IMR-90 (cell line): ENCODE measurements around the gene SIRPG. TPM values are rescaled to one million over a fixed set of nuclear protein-coding genes. Genes with fewer than 3 reads are reported as not detected.

Experiments used
- ATAC-seq: fragments of 200-7000 bp; cut with Tn5 transposase; 2 replicates; pipeline ENCODE4 v1.9.1; 2020; ENCODE audit warnings: low read depth, mild to moderate bottlenecking, moderate library complexity
- BruUV-seq: library from RNA; stranded (reverse); fragments of 400-500 nt; replicated peaks from 2 replicates; lab custom pipeline; 2021; lab: Mats Ljungman, UMichigan
- CTCF ChIA-PET: fragments of 300-600 bp; formaldehyde crosslinking; extraction: SDS; loops from one replicate; lab custom pipeline; 2021; ENCODE audit warnings: antibody characterized with exemption; lab: Yijun Ruan, JAX
- POLR2A ChIA-PET: fragments of 300-600 bp; sonication (Branson Sonifier 250); formaldehyde crosslinking; loops from one replicate; lab custom pipeline; 2022; ENCODE audit warnings: antibody characterized with exemption; ENCODE audit not compliant: unreplicated experiment; lab: Charles Lee
- DNase-seq: peaks from one replicate; pipeline ENCODE4 v3.0.0; 2013
- H2AFZ ChIP-seq: replicated peaks from 2 replicates; pipeline ENCODE3; 2013; ENCODE audit warnings: low read length, mild to moderate bottlenecking; ENCODE audit not compliant: poor library complexity
- H2AK5ac ChIP-seq: 2 replicates; pipeline ENCODE4 v1.6.1; 2013; ENCODE audit warnings: low read depth, low read length, inconsistent platforms
- H2AK9ac ChIP-seq: replicated peaks from 2 replicates; pipeline ENCODE3; 2013; ENCODE audit warnings: mild to moderate bottlenecking, low read depth, low read length, moderate library complexity; ENCODE audit not compliant: poor library complexity
- H2BK120ac ChIP-seq: 2 replicates; pipeline ENCODE4 v1.6.1; 2013; ENCODE audit warnings: low read depth, low read length, inconsistent platforms
- H2BK15ac ChIP-seq: 3 replicates; pipeline ENCODE4 v1.6.1; 2013; ENCODE audit warnings: low read depth, low read length, inconsistent platforms
- H2BK20ac ChIP-seq: 2 replicates; pipeline ENCODE4 v1.6.1; 2013; ENCODE audit warnings: low read depth, mild to moderate bottlenecking, inconsistent platforms, low read length, moderate library complexity
- H2BK5ac ChIP-seq: 2 replicates; pipeline ENCODE4 v1.6.1; 2013; ENCODE audit warnings: mild to moderate bottlenecking, low read depth, low read length, inconsistent platforms; ENCODE audit not compliant: poor library complexity, severe bottlenecking
- H3K14ac ChIP-seq: replicated peaks from 2 replicates; pipeline ENCODE4 v1.6.1; 2013; ENCODE audit warnings: low read depth, low read length, inconsistent platforms
- H3K18ac ChIP-seq: 2 replicates; pipeline ENCODE4 v1.6.1; 2013; ENCODE audit warnings: low read depth, low read length, control low read depth
- H3K23ac ChIP-seq: 2 replicates; pipeline ENCODE4 v1.6.1; 2013; ENCODE audit warnings: low read depth, low read length, inconsistent platforms
- H3K27ac ChIP-seq: 2 replicates; pipeline ENCODE4 v1.5.1; 2013; ENCODE audit warnings: mild to moderate bottlenecking, control low read depth, low read length; ENCODE audit not compliant: insufficient read depth
- H3K27me3 ChIP-seq: 2 replicates; pipeline ENCODE4 v1.6.1; 2013; ENCODE audit warnings: low read length; ENCODE audit not compliant: control insufficient read depth, insufficient read depth
- H3K36me3 ChIP-seq: 2 replicates; pipeline ENCODE4 v1.6.1; 2013; ENCODE audit warnings: low read length, mixed read lengths; ENCODE audit not compliant: control insufficient read depth, insufficient read depth
- H3K4ac ChIP-seq: 2 replicates; pipeline ENCODE4 v1.6.1; 2013; ENCODE audit warnings: low read depth, low read length, inconsistent platforms
- H3K4me1 ChIP-seq: 2 replicates; pipeline ENCODE4 v1.6.1; 2013; ENCODE audit warnings: low read length, mixed read lengths; ENCODE audit not compliant: control insufficient read depth, insufficient read depth
- H3K4me2 ChIP-seq: 2 replicates; pipeline ENCODE4 v1.6.1; 2013; ENCODE audit warnings: low read depth, mild to moderate bottlenecking, control low read depth, low read length, moderate library complexity
- H3K4me3 ChIP-seq: 2 replicates; pipeline ENCODE4 v1.5.1; 2013; ENCODE audit warnings: low read depth, mild to moderate bottlenecking, control low read depth, low read length, moderate library complexity; ENCODE audit not compliant: insufficient read depth
- H3K56ac ChIP-seq: 2 replicates; pipeline ENCODE4 v1.6.1; 2013; ENCODE audit warnings: low read length, inconsistent platforms; ENCODE audit not compliant: insufficient read depth; ENCODE audit errors: extremely low read depth
- H3K79me1 ChIP-seq, 2 experiments: 2 replicates each; pipeline ENCODE4 v1.6.1; 2013; ENCODE audit warnings: low read length in 2 of 2, inconsistent platforms in 1 of 2, low read depth in 1 of 2
- H3K9ac ChIP-seq: 2 replicates; pipeline ENCODE4 v1.6.1; 2013; ENCODE audit warnings: low read depth, low read length, control low read depth
- H3K9me1 ChIP-seq: 2 replicates; pipeline ENCODE4 v1.6.1; 2013; ENCODE audit warnings: low read length, inconsistent platforms; ENCODE audit not compliant: insufficient read depth
- H3K9me3 ChIP-seq: 2 replicates; pipeline ENCODE4 v1.6.1; 2013; ENCODE audit warnings: low read length; ENCODE audit not compliant: control insufficient read depth, insufficient read depth
- H4K20me1 ChIP-seq: 2 replicates; pipeline ENCODE4 v1.6.1; 2013; ENCODE audit warnings: low read length, inconsistent platforms; ENCODE audit not compliant: insufficient read depth
- H4K5ac ChIP-seq: 2 replicates; pipeline ENCODE4 v1.6.1; 2013; ENCODE audit warnings: mild to moderate bottlenecking, low read depth, low read length, control low read depth
- H4K8ac ChIP-seq, 2 experiments: 2 replicates each; pipeline ENCODE4 v1.6.1; 2013; ENCODE audit warnings: low read depth in 2 of 2, low read length in 2 of 2, control low read depth in 1 of 2, inconsistent platforms in 1 of 2
- H4K91ac ChIP-seq: 2 replicates; pipeline ENCODE4 v1.6.1; 2013; ENCODE audit warnings: low read depth, low read length, inconsistent platforms; ENCODE audit not compliant: insufficient read depth
- BHLHE40 ChIP-seq: fragments of 150-350 bp; IDR thresholded peaks from 2 replicates; pipeline ENCODE4 v1.6.1; 2016; ENCODE audit warnings: mild to moderate bottlenecking, low read depth, low read length
- CEBPB ChIP-seq: IDR thresholded peaks from 2 replicates; pipeline ENCODE4 v1.6.1; 2012; ENCODE audit warnings: low read depth, low read length, improper control_type of control experiment
- CHD1 ChIP-seq: IDR thresholded peaks from 2 replicates; pipeline ENCODE4 v1.6.1; 2012; ENCODE audit warnings: low read depth, low read length, improper control_type of control experiment
- FOS ChIP-seq: fragments of 150-350 bp; IDR thresholded peaks from 2 replicates; pipeline ENCODE4 v1.6.1; 2016; ENCODE audit warnings: low read depth, low read length
- MAFK ChIP-seq: IDR thresholded peaks from 2 replicates; pipeline ENCODE4 v1.6.1; 2012; ENCODE audit warnings: low read depth, low read length, improper control_type of control experiment
- MAZ ChIP-seq: IDR thresholded peaks from 2 replicates; pipeline ENCODE4 v1.6.1; 2012; ENCODE audit warnings: low read depth, mild to moderate bottlenecking, low read length, improper control_type of control experiment, moderate library complexity, borderline replicate concordance
- MXI1 ChIP-seq: IDR thresholded peaks from 2 replicates; pipeline ENCODE4 v1.6.1; 2012; ENCODE audit warnings: low read depth, mild to moderate bottlenecking, low read length, moderate library complexity, borderline replicate concordance
- NFE2L2 ChIP-seq: fragments of 150-350 bp; IDR thresholded peaks from 2 replicates; pipeline ENCODE4 v1.6.1; 2016; ENCODE audit warnings: low read depth, mild to moderate bottlenecking, low read length
- POLR2A ChIP-seq: IDR thresholded peaks from 2 replicates; pipeline ENCODE4 v1.6.1; 2012; ENCODE audit warnings: mild to moderate bottlenecking, low read depth, low read length
- RAD21 ChIP-seq: IDR thresholded peaks from 2 replicates; pipeline ENCODE4 v1.6.1; 2012; ENCODE audit warnings: low read length, improper control_type of control experiment
- RCOR1 ChIP-seq: IDR thresholded peaks from 2 replicates; pipeline ENCODE4 v1.6.1; 2012; ENCODE audit warnings: mild to moderate bottlenecking, low read length, improper control_type of control experiment; ENCODE audit not compliant: insufficient replicate concordance
- RFX5 ChIP-seq: IDR thresholded peaks from 2 replicates; pipeline ENCODE4 v1.8.0; 2012; ENCODE audit warnings: low read depth, mild to moderate bottlenecking, low read length, moderate library complexity
- SMC3 ChIP-seq: fragments of 150-350 bp; IDR thresholded peaks from 2 replicates; pipeline ENCODE4 v1.6.1; 2016; ENCODE audit warnings: low read depth, mild to moderate bottlenecking, antibody characterized with exemption, low read length, moderate library complexity
- WGBS, 2 experiments: methylation state at CpG; one replicate each; pipeline versions ENCODE4 v1.1.5 to v1.1.7; 2013; ENCODE audit warnings: missing lambda C conversion rate in 2 of 2; ENCODE audit not compliant: insufficient read length in 1 of 2; ENCODE audit errors: extremely low coverage in 2 of 2; 5-methylcytosine and 5-hydroxymethylcytosine counted together
- dilution Hi-C: fragments of 300-500 bp; cut with HindIII; formaldehyde crosslinking; loops from one replicate; pipeline ENCODE4 v1.14.3; 2018; ENCODE audit warnings: low sequenced_read_pairs; ENCODE audit not compliant: unreplicated experiment
- in situ Hi-C: fragments of 300-500 bp; cut with MboI; formaldehyde crosslinking; loops from 3 replicates; pipeline ENCODE4 v1.14.3; 2019; ENCODE audit warnings: low sequenced_read_pairs, inconsistent platforms, mixed read lengths
- intact Hi-C: fragments of 100-400 bp; cut with micrococcal nuclease; formaldehyde crosslinking; loops from 2 replicates; pipeline ENCODE4 v1.10.0; 2022
- polyA plus RNA-seq, 3 experiments: library from polyadenylated mRNA; depleted of rRNA; stranded (reverse); fragments of >200 nt; gene quantifications; 2 replicates each; pipeline ENCODE4 v1.2.3, GENCODE V29; 2012; ENCODE audit warnings: low replicate concordance in 1 of 3
- total RNA-seq: library from RNA; depleted of rRNA; stranded (reverse); fragments of >200 nt; gene quantifications from 2 replicates; pipeline ENCODE4 v1.2.3, GENCODE V29; 2012
- TF ChIP-seq, protein P1 (sequence below): fragments of 150-350 bp; IDR thresholded peaks from 2 replicates; pipeline ENCODE4 v1.6.1; 2017; ENCODE audit warnings: mild to moderate bottlenecking, antibody characterized with exemption, low read length, low read depth
- TF ChIP-seq, protein P2 (sequence below): conservative IDR thresholded peaks from 2 replicates; pipeline ENCODE4 v1.5.1; 2012; ENCODE audit warnings: mild to moderate bottlenecking, low read depth, low read length, improper control_type of control experiment
- TF ChIP-seq, protein P3 (sequence below): fragments of 150-350 bp; IDR thresholded peaks from 2 replicates; pipeline ENCODE4 v1.6.1; 2016; ENCODE audit warnings: low read depth, mild to moderate bottlenecking, low read length, moderate library complexity, borderline replicate concordance

SIRPG gene
- total and polyA plus RNA-seq, 2 of the 4 experiments (the other 2 are of a cell fraction) = not detected

DNA sequence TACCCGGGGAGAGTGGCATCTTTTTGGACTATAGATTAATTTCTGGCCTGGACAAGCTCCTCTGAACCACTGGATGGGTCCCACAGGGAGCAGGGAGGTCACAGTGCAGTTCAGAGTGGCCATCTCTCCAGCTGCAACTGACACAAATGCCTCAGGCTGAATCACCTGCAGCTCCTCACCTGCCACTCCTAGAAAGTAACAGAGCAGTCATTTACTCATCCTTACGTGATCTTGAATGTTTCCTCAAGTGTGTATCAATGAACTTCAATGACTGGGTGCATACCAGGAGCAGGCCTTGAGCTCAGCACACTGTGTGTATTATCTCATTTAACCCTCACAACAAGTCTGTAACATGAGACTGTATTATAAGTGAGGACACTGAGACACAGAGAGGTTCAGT lies 40.0 kb upstream of the SIRPG start:
- no peaks in the 10 kb centered on the region for H3K36me3 ChIP-seq
- ChIA-PET CTCF (no interaction called here), POLR2A (no interaction called here)
- intact Hi-C loops (no loop called here), dilution Hi-C loops (no loop called here), in situ Hi-C loops (no loop called here)
- no peaks in the 10 kb centered on the region for H3K4me1 ChIP-seq
- no peak overlapping the region for H3K27ac ChIP-seq
- no peak overlapping the region for H3K18ac ChIP-seq
- H3K4me3 ChIP-seq = no peak overlapping the region
- H2BK5ac ChIP-seq = no peak overlapping the region
- H4K5ac ChIP-seq = no peak overlapping the region
- no peak overlapping the region for H4K8ac ChIP-seq
- no peaks in the 10 kb centered on the region for H4K20me1 ChIP-seq
- no peaks in the 10 kb centered on the region for H3K9me3 ChIP-seq
- H2BK120ac ChIP-seq = no peak overlapping the region
- no peak overlapping the region for H3K14ac ChIP-seq
- no peak overlapping the region for H2BK15ac ChIP-seq
- H3K9me1 ChIP-seq = no peaks in the 10 kb centered on the region
- H2AFZ ChIP-seq = no peak overlapping the region
- TF ChIP-seq FOS = no peak
- no peak for TF ChIP-seq BHLHE40
- TF ChIP-seq CHD1 = no peak
- TF ChIP-seq MAZ = no peak
- no peak for TF ChIP-seq MXI1
- TF ChIP-seq RCOR1 = no peak
- TF ChIP-seq, protein P1, sequence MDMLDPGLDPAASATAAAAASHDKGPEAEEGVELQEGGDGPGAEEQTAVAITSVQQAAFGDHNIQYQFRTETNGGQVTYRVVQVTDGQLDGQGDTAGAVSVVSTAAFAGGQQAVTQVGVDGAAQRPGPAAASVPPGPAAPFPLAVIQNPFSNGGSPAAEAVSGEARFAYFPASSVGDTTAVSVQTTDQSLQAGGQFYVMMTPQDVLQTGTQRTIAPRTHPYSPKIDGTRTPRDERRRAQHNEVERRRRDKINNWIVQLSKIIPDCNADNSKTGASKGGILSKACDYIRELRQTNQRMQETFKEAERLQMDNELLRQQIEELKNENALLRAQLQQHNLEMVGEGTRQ = no peak
- no peak for TF ChIP-seq POLR2A
- TF ChIP-seq, protein P2, sequence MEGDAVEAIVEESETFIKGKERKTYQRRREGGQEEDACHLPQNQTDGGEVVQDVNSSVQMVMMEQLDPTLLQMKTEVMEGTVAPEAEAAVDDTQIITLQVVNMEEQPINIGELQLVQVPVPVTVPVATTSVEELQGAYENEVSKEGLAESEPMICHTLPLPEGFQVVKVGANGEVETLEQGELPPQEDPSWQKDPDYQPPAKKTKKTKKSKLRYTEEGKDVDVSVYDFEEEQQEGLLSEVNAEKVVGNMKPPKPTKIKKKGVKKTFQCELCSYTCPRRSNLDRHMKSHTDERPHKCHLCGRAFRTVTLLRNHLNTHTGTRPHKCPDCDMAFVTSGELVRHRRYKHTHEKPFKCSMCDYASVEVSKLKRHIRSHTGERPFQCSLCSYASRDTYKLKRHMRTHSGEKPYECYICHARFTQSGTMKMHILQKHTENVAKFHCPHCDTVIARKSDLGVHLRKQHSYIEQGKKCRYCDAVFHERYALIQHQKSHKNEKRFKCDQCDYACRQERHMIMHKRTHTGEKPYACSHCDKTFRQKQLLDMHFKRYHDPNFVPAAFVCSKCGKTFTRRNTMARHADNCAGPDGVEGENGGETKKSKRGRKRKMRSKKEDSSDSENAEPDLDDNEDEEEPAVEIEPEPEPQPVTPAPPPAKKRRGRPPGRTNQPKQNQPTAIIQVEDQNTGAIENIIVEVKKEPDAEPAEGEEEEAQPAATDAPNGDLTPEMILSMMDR = no peak
- TF ChIP-seq CEBPB = no peak
- no peak for TF ChIP-seq NFE2L2
- TF ChIP-seq MAFK = no peak
- no peak for TF ChIP-seq RAD21
- TF ChIP-seq RFX5 = no peak
- TF ChIP-seq SMC3 = no peak
- TF ChIP-seq, protein P3, sequence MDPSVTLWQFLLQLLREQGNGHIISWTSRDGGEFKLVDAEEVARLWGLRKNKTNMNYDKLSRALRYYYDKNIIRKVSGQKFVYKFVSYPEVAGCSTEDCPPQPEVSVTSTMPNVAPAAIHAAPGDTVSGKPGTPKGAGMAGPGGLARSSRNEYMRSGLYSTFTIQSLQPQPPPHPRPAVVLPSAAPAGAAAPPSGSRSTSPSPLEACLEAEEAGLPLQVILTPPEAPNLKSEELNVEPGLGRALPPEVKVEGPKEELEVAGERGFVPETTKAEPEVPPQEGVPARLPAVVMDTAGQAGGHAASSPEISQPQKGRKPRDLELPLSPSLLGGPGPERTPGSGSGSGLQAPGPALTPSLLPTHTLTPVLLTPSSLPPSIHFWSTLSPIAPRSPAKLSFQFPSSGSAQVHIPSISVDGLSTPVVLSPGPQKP = no peak
- no CpG with 5 or more reads among the region's 2 CpGs for WGBS, 2 experiments
- no peak overlapping the region for H4K91ac ChIP-seq
- no TSS peak for BruUV-seq
- no peak overlapping the region for H3K9ac ChIP-seq
- H2AK5ac ChIP-seq = no peak overlapping the region
- no peak overlapping the region for H2BK20ac ChIP-seq
- no peaks in the 10 kb centered on the region for H3K79me1 ChIP-seq
- H2AK9ac ChIP-seq = no peak overlapping the region
- no peak overlapping the region for H3K4me2 ChIP-seq
- no peak overlapping the region for H3K4ac ChIP-seq
- ATAC-seq (no peak), DNase-seq (no peak)
- no peak overlapping the region for H3K56ac ChIP-seq
- no peaks in the 10 kb centered on the region for H3K27me3 ChIP-seq
- no peak overlapping the region for H3K23ac ChIP-seq
